ENCODE results near the gene PEX13. TPM values are rescaled to one million over a fixed set of nuclear protein-coding genes. Genes with fewer than 3 reads are reported as not detected.
"Not testable (repeated sequence)": the region's sequence is repeated elsewhere in the genome, so short reads cannot be mapped to it uniquely, and the experiment has no call there.

Gene PEX13
- total RNA-seq, 4 donors from 2014 or later: 51.5 to 85.6 (median 75.4) TPM

GRCh38 chr2:60984720-60985119 is 32.8 kb upstream of the PEX13 start:
- H3K9me3 ChIP-seq: no peaks in the 10 kb centered on the region
- no peak for DNase-seq
- no peak overlapping the region for H3K27ac ChIP-seq
- WGBS, 2 donors: 86 to 94% methylated on average over 1 of the region's 1 CpG
- no peak for TF ChIP-seq CTCF (IDR thresholded peaks at IDR 0.05)
- no peak for TF ChIP-seq POLR2A (IDR thresholded peaks at IDR 0.05)
- no peaks in the 10 kb centered on the region for H3K36me3 ChIP-seq
- intact Hi-C loops (cut with DNase I): no loop called here
- no peak overlapping the region for H3K4me3 ChIP-seq (replicated peaks in 1 of 3)
- no peaks in the 10 kb centered on the region for H3K27me3 ChIP-seq
- H3K4me1 ChIP-seq: no peaks in the 10 kb centered on the region

- no peak for DNase-seq
- intact Hi-C loops (cut with DNase I): no loop called here
- Histone ChIP-seq H3K9me3 (no peaks in the 10 kb centered on the region), H3K4me1 (no peaks in the 10 kb centered on the region), H3K4me3 (replicated peaks in 1 of 3) (no peak overlapping the region), H3K27ac (no peak overlapping the region), H3K27me3 (no peaks in the 10 kb centered on the region), H3K36me3 (no peaks in the 10 kb centered on the region)
- TF ChIP-seq POLR2A (IDR thresholded peaks at IDR 0.05) (no peak), CTCF (IDR thresholded peaks at IDR 0.05) (no peak)
- 89 to 93% methylated on average over 2 of the region's 2 CpGs for WGBS, 2 donors
Observed at GRCh38 chr2:60987041-60987440, 30.5 kb upstream of the PEX13 start.

GRCh38 chr2:60987656-60988055 is 29.9 kb upstream of the PEX13 start:
- H3K36me3 ChIP-seq; H3K27me3 ChIP-seq; H3K27ac ChIP-seq; DNase-seq; H3K4me3 ChIP-seq (replicated peaks in 1 of 3); intact Hi-C loops (cut with DNase I); H3K9me3 ChIP-seq; H3K4me1 ChIP-seq: not testable (repeated sequence)
- 89 to 91% methylated on average over 8 of the region's 8 CpGs for WGBS, 2 donors

GRCh38 chr2:60989259-60989658 is 28.3 kb upstream of the PEX13 start:
- Histone ChIP-seq H3K4me1 (no peaks in the 10 kb centered on the region), H3K4me3 (replicated peaks in 1 of 3) (no peak overlapping the region), H3K27me3 (no peaks in the 10 kb centered on the region), H3K27ac (no peak overlapping the region), H3K9me3 (no peaks in the 10 kb centered on the region), H3K36me3 (no peaks in the 10 kb centered on the region)
- intact Hi-C loops (cut with DNase I): no loop called here
- 78 to 80% methylated on average over 2 of the region's 2 CpGs for WGBS, 2 donors
- TF ChIP-seq POLR2A (IDR thresholded peaks at IDR 0.05) (no peak), CTCF (IDR thresholded peaks at IDR 0.05) (no peak)
- DNase-seq: no peak

GRCh38 chr2:60991644-60992043 is 25.9 kb upstream of the PEX13 start:
- H3K36me3 ChIP-seq: no peaks in the 10 kb centered on the region
- no peak overlapping the region for H3K27ac ChIP-seq
- intact Hi-C loops (cut with DNase I): no loop called here
- TF ChIP-seq POLR2A (IDR thresholded peaks at IDR 0.05) (no peak), CTCF (IDR thresholded peaks at IDR 0.05) (no peak)
- H3K9me3 ChIP-seq: no peaks in the 10 kb centered on the region
- H3K4me1 ChIP-seq: no peaks in the 10 kb centered on the region
- H3K4me3 ChIP-seq (replicated peaks in 1 of 3): no peak overlapping the region
- no peak for DNase-seq
- WGBS, 2 donors: 95 to 98% methylated on average over 4 of the region's 4 CpGs
- H3K27me3 ChIP-seq: no peaks in the 10 kb centered on the region

- Histone ChIP-seq H3K9me3 (no peaks in the 10 kb centered on the region), H3K36me3 (no peaks in the 10 kb centered on the region), H3K27me3 (no peaks in the 10 kb centered on the region), H3K4me3 (replicated peaks in 1 of 3) (no peak overlapping the region), H3K4me1 (no peaks in the 10 kb centered on the region), H3K27ac (no peak overlapping the region)
- peak in 1 of 2 donors; percentile 11 for DNase-seq
- WGBS, 2 donors: 79 to 83% methylated on average over 7 of the region's 7 CpGs
- TF ChIP-seq POLR2A (IDR thresholded peaks at IDR 0.05) (no peak), CTCF (IDR thresholded peaks at IDR 0.05) (no peak)
- intact Hi-C loops (cut with DNase I): no loop called here
Observed at GRCh38 chr2:60992985-60993392, 24.5 kb upstream of the PEX13 start.
